CD4-positive, alpha-beta T cell treated with Interleukin-15 for 1 hour (primary cell): ENCODE data around the gene LYPD8.

Experiments used
- DNase-seq: peaks from one replicate; pipeline ENCODE4 v3.0.0-alpha.2; 2020

LYPD8 gene

DNA sequence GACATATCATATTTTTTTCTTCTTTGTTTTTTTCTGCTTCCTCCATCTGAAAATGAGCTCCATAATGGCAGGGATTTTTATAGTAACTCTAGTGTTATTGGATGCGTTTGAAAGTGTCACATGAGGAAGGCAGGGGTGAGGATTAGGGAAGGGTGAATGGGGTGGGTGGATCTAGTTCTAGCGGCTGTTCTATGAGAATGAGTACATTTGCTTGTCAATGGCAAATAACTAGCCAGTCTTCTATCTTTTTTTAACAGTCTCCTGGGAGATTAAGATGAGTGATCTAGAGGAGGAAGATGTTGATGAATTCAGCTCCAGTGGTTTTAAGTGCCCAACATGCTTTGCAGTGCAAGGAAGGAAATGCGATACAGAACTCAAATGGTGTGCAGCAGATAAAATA, 58.8 kb downstream of the LYPD8 start:
- no peak for DNase-seq

DNA sequence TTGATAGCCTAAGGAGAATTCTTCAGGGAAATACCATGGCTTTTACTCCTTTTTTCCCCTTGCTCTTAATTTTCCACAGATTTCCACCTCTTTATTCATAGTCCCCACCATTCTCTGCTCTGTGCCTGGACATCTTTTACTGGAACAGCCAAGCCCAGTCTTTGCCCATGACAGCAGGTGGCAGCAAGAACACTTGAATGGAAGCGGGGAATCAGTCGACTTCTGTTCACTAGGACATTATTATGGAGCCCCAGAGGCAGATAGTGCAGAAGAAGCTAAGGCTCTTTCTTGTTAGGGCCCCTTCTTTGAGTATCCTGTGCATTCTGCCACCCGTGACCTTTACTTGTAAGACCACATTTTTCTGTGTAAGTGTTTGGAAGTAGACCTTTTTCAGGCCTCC, 59.3 kb downstream of the LYPD8 start:
- no peak for DNase-seq

DNA sequence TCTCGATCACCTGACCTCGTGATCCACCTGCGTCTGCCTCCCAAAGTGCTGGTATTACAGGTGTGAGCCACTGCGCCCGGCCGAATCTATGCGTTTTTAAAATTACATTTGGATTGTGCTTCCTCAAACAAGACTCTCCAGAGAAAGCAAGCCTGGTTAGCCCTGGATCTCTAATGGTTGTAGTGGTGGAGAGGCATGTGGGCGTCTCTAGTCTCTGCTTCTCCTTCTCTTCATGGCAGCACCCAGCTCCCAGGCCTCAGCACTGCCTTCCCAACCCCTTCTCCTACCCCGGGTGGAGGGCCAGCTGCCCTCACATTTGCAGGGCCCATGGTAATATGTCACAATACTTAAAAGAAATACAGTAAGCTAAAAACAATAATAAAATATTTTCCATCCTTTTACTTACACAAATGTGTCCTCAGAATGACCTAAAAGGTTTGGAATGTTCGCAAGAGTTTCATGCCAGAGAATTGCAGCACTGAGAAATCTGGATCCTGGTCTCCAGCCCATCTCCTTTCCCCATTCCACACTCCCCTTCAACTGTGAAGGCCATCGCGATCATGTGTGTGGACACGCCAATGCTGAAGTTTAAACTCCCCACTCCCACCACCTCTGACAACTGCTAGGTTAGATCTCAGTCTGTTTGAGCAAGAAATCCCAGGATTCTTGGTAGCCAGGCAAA, 60.0 kb downstream of the LYPD8 start:
- no peak for DNase-seq

DNA sequence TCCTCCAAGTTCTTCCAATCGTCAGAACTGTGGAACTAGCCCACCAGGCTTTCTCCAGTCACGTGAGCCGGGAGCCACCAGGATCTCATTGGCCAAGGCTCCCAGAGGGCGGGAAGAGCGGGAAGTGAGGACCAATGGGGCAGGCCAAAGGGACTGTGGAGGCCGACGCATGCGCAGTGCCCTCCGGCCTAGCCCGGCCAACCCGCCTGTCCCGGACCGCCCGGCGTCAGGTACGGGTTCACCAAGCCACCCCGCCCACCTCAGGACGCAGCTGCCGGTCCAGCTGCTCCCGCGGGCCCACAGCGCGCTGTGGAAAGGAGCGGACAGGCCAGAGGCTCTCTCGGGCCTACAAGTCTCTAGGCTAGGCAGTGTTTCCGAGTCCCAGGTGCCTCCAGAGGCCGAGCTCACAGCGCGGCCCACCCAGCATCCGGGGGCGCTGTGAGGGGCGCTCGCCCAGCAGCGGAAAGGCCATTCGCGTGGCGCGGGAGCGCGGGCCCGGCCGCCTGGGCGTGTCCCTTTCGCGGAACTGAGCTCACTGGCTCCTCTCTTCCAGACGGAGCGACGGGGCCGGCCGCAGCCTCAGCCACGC, 63.9 kb downstream of the LYPD8 start:
- no peak for DNase-seq
